HG03460 (cell line): ENCODE data around the gene MCF2L.

Experiments used
- ATAC-seq: cut with Tn5 transposase; IDR thresholded peaks from one replicate; pipeline ENCODE4 v1.9.1; 2021; ENCODE audit not compliant: unreplicated experiment

MCF2L gene

DNA sequence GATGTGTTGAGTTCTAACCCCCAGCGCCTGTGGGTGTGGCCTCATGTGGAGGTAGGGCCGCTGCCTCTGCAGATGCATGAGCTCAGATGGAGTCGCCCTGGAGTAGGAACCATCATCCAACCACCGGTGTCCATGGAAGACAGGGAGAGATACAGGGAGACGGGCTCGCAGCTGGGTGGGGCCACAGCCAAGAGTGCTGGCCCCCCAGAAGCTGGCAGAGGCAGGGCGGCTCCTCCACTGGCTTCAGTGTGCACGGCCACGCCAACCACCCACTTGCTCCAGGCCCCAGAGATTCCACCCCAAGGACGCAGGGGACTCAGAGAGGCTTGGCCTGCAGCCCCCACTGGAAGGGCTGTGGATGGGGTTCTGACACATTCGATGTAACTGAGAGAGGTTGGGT is 5.4 kb upstream of the MCF2L start:
- ATAC-seq, result no peak

- ATAC-seq, result no peak
These were observed 4.0 kb upstream of the MCF2L start for GRCh38 chr13:112964971-112965492.

GRCh38 chr13:112965573-112966115 is 3.4 kb upstream of the MCF2L start:
- ATAC-seq, result no peak

DNA sequence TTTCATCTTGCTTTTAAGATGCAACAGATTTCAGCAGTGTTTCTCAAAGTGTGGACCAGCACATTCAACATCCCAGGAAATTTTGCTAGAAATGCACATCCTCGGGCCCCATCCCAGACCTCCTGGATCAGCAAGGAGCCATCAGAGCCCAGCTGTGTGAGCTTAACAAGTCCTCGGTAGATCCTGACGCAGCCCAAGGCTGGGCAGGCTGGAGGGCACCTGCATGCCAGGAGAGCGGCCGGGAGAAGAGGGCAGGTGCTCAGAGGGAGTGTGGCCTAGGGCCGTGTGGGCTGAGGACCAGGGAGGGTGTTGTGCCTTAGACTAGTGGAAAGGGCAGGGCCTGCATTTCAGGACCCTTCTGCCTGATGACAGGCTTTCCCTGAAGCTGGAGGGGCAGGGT is 2.2 kb upstream of the MCF2L start:
- no peak for ATAC-seq

DNA sequence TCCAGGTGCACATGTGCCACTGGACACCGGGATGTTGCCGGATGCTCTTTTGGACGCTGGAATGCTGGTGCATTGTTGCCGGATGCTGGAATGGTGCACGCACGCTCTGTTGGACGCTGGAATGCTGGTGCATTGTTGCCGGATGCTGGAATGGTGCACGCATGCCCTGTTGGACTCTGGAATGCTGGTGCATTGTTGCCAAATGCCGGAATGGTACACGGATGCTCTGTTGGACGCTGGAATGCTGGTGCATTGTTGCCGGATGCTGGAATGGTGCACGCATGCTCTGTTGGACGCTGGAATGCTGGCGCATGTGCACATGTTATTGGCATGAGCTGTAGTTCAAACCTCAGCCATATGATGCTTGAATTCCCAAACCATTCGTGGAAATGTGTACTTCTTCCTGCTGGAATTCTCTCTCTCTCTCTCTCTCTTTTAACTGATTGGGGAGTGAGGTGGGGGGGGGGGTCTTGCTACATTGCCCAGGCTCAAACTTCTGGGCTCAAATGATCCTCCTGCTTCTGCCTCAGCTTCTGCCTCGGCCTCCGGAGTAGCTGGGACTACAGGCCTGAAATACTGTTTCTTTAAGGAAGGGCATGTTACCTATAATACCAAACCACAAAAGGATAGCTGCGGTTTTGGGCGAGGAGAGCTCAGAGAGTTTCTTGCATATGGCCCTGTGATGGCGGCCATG is 1.2 kb upstream of the MCF2L start:
- ATAC-seq, result no peak

DNA sequence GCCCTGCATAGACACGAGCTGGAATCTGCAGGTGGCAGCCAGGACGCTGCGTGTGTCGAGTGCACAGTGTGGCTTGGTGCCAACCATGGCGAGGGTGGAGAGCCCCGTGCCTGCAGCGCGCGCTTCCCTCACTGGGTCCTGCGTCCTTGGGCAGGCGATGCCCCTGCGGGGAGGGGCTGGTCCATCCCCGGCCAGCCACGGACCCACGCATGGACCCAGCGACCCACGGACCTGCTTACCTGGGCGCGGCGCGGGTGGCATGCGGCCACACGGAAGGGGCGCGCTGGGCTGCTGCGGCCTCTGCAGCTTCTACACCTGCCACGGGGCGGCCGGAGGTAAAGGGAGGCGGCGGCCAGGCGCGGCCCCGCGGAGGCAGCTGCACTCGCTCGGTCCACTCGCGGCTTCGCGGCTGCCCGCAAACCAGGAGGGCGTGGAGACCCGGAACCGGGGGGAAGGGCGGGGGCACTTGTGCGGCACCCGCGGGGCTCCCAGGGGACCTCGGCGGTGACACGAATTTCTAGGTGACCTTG is 569 bp upstream of the MCF2L start:
- ATAC-seq, result no peak

DNA sequence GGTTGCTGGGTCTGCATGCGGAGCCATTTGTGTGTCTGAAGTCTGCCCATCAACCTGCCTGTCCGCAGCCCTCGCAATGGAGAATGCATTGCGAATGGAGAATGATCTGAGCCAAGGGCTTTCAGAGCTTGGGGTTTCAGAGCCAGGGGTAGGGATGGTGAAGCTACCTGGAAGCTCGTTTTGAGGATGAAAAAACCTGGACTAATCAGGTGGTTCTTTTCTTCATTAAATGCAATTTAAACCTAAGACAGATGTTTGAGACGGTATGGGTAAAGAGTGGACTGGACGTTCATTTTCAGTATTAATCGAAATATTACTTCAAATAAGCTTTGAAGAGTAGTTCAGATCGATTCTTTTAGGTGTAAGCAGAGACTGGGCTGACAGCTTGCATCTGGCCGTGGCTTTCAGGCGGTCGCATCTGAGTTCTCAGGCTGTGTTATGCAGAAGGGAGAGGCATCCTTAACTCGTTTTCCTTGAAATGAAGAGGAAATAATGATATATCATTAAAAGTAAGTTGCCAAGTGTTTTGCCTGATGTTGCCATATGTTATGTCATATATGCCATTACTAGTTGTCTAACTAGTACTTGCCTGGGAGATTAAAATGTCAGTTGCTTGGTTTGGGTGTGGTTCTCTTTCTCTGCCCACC is 801 bp downstream of the MCF2L start:
- ATAC-seq, result no peak

GRCh38 chr13:112970552-112971287 is 1.7 kb downstream of the MCF2L start:
- ATAC-seq, result no peak

GRCh38 chr13:112971288-112971643 is 2.3 kb downstream of the MCF2L start:
- ATAC-seq, result no peak

GRCh38 chr13:112972258-112972657 is 3.2 kb downstream of the MCF2L start:
- no peak for ATAC-seq

GRCh38 chr13:112972867-112973576 is 4.0 kb downstream of the MCF2L start:
- ATAC-seq, result no peak

DNA sequence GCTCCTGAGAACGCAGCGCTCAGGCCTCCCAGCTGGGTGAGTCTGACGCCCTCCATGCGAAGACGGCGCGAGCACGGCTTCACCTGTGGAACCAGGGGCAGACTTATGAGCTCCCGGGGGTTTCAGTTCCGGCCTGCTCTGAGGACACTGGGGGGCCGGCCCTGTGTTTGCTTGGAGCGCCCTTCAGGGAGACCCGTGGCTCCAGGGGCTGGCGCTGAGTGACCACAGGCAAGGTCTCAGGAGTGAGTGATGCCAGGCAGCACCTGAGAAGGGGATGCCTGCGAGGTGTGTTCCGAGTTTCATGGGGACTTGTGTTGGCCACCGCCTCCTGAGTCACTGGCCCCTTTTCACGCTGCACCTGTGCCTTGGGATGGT is 4.5 kb downstream of the MCF2L start:
- ATAC-seq, result no peak

- ATAC-seq, result no peak
These were observed 5.1 kb downstream of the MCF2L start for GRCh38 chr13:112974125-112974524.

- ATAC-seq, result no peak
These were observed 5.7 kb downstream of the MCF2L start for GRCh38 chr13:112974671-112975070.

- ATAC-seq, result no peak
These were observed 6.5 kb downstream of the MCF2L start for GRCh38 chr13:112975401-112975939.

GRCh38 chr13:112976526-112976925 is 7.5 kb downstream of the MCF2L start:
- no peak for ATAC-seq

DNA sequence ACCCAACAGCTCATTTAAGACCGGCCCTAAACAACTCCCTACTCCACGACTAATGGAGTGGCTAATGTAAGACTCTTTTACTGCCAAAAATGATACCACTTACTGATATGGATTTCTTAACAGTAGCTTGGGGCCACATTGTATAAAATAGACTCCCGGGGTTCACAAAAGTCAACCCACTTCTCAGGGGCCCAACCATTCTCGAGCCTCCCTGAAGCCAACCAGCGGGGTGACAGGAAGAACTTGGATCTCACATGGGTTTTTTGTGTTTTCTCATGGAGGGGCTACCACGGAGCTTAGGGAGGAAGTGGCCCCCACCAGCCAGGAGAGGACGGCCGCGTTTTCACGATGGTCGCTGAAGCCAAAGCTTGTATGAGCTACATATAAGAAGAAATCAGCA is 8.1 kb downstream of the MCF2L start:
- ATAC-seq, result no peak

GRCh38 chr13:112977525-112977924 is 8.5 kb downstream of the MCF2L start:
- ATAC-seq, result no peak

DNA sequence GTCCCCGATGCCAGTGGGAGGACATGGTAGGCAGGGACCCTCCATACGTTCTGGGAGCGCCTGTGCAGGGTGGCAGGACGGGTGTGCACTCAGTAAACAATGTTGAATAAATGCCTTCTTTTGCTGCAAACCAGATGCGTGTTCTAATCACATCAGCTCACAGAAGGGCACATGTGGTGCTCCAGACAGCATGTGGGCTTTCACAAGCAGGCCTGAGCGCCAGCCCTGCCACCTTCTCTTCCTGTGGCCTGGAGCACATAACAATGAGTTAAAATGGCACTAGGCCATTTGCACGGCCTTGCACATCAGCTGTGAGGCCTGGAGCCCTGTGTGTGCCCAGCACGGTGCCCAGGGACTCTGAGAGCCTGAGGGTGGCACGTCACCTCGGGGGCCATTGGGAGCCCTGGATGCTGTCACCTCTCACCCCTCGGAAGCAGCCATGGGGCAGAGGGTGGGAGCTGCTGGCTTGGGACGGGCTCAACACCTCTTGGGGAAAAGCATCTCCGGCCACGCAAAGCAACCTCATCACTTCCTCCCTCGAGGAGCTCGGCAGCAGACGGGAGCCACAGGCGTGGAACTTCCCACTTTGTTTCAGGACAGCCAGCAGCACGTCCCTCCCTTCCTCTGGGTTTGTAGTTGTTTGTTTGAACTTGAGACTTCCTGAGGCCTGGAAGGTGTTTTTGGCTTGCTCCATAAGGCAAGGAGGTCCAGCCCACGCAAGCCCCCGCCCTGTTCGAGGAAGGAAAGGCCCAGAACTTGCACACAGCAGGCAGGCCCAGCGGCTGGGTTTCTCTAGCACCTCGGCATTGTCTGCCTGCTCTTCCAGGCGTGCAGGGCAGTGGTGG is 9.8 kb downstream of the MCF2L start:
- ATAC-seq, result no peak

DNA sequence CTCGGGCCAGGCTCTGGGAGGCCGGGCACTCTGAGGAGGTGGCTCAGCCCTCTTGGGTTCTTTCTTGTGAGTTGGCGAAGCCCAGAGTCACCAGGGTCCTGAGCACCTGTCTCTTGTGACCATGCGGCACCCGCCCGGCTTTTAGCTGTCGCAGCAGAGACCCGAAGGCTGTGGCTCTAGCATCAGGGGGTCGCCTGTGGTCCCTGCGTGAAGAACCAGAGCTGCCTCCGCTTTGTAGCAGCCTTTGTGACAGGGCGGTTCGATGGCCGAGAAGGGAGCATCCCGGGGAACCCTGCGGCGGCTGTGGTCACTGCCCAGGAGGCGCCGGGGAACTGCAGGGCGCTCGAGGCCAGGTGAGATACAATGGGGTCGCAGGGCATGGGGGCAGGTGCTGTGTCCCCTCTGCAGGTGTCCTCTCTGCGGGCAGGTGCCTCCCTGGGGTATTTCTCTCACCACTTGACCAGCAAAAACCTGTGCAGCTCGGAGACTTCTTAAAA is 10.4 kb downstream of the MCF2L start:
- no peak for ATAC-seq
